NCI-H526 treated with DMSO at 0.1 percent for 48 hours (cell line): ENCODE results near the gene TNFRSF9.

Experiments
- DNase-seq: peaks from one replicate; lab custom pipeline; 2025; lab: John Stamatoyannopoulos, UW

Gene TNFRSF9

DNA sequence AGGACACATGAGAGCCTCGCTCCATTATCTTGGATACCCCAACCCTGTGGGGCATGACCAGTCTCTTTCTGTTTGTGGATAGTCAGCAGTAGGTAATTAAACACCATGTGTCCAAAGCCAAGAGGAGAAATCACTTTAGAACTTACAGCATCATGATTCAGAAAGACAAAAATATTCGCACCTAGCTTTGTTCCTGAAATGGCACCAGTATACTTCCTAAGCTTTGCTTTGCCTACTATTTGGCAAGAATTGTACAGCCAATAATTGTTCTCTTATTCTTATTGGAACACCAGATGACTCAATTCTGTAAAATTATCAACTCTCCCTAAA is 24.2 kb downstream of the TNFRSF9 start:
- DNase-seq, result no peak

DNA sequence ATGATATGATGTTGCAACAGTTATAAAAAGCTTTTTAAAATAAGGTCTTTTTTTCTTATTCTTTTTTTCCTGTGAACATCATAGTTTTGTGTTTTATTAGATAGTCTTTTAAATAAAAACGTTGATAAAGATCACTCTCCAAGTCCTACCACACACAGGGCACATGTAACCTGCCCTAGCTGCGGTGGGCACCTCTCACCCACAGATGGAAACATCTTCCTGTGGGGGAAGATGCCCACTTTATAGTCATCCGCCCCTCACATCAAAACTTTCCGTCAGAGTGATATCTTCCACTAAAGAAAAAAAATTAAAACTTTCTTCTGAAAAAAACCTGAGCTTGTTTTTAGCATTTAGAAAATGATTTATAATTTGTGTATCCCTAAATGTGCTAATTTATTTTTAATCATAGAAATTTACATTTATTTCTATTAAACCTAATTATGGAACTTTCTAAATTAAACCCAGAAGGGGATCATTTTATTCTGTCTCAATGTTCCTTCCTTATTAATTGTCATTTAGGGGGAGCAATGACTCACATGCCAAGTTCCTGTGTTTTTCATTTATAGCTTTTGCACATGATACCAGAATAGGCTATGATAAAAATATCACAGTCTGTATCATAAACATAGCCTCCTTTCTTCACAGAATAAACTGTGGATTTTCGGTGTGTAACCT is 24.7 kb downstream of the TNFRSF9 start:
- DNase-seq, result no peak

DNA sequence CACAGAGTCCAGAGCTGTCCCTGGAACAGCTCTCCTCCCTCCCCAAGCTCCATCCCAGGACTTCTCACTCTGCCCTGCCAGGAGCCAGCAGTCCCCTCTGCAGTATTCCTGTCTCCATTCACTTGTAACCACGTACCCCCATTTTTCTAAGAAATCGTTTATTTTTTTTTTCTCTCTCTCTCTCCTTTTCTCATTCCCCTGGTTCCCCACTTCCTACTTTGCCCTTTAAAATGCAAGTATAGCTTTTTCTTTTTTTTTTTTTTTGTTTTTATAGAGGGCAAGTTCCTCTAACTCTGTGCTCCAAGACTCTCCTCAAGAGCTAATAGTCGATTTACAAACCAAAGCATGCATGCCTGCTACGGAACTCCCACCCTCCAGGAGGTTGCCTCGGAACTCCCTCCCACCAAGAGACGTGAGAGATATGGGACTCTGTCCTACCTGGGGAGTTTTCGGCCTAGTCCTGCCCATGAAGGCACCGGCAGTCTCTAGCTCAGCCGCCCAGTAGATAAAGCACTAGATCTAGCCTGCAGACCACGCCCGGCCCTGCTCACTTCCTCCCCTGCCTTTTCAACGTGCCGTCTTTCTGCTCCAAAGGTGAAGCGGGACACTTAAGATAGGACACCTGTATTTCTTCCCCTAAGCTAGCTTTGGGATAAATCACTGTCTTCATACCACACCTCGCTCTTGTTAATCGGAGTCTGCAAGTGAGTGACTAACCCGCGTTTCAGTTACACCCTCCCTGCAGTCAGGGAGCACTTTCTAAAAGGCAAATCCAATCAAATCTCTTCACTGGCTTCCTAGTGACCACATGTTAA is 27.7 kb downstream of the TNFRSF9 start:
- no peak for DNase-seq

DNA sequence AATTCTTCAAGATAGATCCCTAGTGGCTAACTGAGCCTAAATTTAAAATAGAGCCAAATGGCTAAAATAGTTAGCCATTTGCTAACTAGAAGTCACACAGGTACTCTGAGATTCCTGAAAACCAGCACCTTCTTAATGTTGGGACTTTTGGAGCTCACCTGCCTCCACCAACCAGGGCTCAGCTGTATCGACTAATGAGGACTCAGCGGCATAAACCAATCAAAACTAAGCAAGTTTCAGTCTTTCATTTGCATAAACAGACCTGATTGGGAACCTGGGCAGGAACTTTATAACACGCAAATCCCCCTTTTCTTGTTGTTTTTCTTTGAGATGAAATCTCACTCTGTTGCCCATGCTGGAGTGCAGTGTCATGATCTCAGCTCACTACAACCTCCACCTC is 28.5 kb downstream of the TNFRSF9 start:
- no peak for DNase-seq

DNA sequence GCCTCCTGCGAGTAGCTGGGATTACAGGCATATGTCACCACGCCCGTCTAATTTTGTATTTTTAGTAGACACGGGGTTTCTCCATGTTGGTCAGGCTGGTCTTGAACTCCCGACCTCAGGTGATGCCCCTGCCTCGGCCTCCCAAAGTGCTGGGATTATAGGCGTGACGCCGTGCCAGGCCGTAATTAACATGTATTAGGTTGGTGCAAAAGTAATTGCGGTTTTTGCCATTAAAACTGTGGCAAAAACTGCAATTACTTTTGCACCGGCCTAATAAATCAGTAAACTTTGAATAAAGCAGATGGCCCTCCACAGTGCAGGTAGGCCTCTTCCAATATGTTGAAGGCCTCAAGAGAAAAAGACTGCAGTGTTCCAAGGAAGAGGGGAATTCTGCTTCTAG is 35.4 kb downstream of the TNFRSF9 start:
- no peak for DNase-seq

DNA sequence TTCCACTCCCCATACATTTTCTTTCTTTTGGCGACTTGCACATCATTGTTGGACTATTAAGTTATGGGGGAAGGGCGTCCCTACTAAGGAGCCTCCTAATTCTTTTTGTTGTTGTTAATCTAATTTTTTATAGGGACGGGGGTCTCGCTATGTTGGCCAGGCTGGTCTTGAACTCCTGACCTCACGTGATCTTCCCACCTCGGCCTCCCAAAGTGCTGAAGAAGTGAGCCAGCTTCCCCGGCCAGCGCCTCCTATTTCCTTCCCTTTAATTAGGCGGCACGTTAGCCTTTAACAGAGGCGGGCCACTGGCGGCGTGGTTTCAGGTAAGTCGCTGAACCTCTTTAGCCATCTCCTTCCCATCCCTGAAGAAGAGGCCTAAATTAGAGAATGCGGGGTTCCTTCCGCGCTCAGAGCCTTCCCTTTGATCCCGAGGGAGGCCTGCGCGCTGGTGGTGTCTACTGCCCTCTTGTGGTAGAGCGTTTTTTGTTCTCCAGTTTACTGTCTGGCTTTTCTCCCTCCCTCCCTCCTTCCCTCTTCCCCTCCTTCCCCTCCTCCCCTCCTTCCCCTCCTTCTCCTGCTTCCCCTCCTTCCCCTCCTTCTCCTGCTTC is 38.1 kb downstream of the TNFRSF9 start:
- DNase-seq, result peak; percentile 41

DNA sequence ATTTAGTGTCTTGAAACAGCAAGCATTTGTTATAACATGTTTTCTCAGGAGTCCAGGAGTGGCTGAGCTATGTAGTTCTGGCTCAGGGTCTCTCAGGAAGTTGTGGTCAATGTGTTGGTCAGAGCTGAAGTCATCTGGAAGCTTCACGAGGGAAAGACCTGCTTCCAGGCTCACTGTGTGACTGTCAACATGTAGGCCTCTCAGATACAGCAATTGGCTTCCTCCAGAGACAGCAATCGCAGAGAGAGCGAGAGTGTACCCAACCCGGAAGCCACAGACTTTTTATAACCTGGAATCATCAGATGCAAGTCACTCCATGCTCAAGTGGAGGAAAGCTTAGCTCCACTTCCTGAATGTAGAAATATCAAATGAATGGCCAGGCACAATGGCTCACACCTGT is 40.9 kb downstream of the TNFRSF9 start:
- DNase-seq, result no peak

DNA sequence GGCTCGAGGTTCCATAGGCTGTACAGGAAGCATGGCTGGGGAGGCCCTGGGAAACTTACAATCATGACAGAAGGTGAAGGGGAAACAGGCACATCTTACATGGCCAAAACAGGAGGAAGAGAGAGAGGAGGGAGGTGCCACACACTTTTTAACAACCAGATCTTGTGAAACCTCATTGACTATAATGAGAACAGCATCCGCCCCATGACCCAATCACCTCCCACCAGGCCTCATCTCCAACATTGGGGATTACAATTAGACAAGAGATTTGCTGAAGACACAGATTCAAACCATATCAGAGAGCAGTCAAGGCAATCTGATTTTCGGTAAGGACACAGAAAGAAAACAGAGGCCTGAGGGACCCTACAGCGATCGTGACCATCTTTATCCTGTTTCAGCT is 41.7 kb downstream of the TNFRSF9 start:
- DNase-seq, result no peak

DNA sequence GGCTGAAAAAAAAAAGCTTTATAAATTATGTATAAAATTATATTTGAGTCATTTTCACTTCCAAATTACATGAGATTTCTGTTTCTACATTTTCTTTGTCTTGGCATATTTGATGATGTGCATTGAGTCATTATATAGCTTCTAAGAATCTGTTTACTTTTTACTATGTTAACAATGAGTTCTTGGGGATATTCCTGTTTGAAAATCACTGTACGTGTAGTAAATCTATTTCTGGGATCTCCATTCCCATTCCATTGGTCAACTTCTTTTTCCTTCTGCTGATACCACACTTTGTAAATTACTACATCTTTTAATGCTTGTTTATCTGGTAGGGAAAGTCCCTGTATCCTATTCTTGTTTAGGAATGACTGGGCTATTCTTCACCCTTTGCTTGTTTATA is 43.6 kb downstream of the TNFRSF9 start:
- DNase-seq, result no peak

DNA sequence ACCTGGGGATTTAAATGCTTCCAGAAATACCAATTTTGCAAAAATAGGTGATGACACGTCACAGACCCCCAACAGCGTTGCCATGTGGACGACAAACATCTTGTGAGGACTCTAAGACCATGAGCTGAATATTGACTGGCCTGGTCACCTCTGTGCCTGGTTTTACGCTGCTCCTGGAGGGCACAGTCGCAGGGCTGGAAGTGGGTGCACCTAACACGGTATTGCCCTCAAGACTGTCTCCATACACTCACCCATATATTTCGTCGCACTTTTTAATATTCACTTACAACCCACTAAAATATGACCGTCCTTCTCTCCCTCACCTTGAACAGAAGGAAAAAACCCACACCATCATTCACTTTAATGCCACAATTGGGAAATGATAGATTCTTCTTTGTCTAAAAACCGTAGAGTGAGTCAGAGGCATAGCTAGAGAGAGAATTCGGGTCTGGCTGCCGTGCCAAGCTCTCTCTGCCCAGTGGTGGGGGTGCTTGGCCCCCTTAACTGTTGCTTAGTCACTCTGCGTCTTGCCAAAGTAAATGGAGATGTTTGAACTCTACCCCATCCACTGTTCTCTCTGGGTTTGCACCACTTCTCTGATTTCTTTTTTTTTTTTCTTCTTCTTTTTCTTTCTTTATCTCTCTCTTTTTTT is 47.0 kb downstream of the TNFRSF9 start:
- DNase-seq, result no peak

DNA sequence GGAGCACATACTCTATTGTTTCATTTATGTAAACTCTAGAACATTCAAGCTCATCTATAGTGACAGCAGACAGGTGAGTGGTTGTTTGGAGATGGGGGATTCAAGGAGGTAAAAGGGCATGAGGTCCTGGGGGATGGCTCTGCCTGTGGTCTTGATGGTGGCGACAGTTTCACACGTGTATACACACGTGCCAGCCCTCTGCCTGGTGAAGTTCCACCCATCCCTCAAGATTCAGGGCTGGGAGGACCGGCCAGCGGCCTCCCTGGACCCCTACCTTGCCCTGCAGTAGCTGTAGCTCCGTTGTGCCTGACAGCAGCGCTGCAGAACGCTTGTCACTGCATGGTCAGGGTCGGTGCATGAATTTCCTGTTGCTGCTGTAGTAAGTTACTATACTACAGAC is 48.8 kb downstream of the TNFRSF9 start:
- DNase-seq, result no peak

DNA sequence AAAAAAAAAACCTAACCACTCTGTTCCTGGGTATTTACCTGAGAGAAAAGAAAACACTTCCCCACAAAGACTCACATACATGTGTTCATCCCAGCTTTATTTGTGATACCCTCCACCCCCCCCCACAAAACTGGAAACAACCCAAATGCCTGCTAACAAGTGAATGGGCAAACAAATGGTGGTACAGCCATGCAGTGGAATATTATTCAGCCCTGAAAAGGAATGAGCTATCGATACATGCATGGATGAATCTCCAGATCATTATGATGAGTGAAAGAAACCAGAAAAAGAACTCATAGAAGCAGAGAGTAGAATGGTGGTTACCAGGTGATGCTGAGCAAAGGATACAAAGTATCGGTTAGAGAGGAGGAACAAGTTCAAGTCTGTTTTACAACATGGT is 49.8 kb downstream of the TNFRSF9 start:
- DNase-seq, result no peak

DNA sequence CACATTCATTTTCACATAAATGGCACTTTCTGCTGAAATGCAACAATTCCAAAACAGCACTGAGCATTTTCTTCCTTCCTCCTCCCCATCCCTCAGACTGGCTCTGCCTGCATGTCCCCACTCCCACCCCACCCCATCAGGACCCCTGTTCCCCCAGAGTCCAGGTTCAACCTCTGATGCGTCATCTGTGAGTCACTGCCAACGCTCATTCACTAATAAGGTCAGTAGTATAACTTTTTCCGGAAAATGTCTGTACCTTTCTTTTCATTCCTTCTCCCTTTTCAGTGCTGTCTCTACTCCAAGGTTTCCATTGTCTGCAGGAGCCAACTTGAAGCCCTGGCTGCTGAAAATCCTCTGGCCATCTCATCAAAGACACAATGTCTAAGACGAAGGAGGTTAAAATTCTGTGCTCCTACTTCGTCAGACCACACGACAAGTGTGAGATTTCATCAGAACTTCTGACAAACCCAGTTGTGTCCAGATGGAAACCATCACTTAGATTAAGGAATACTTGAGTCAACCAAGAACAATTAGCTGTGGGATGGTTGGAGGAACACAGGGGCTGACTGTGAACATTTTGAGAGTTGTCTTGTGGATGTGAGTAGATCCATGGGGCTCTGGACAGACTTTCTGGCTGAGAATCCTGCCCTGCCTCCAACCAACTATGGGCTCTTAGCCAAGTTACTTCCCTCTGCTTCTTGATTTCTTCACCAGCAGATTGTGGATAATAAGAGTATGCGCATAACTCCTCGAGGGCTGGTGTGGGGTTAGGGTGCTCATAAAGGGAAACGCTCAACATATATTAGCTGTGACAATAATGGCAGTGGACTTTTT is 52.2 kb downstream of the TNFRSF9 start:
- DNase-seq, result no peak

DNA sequence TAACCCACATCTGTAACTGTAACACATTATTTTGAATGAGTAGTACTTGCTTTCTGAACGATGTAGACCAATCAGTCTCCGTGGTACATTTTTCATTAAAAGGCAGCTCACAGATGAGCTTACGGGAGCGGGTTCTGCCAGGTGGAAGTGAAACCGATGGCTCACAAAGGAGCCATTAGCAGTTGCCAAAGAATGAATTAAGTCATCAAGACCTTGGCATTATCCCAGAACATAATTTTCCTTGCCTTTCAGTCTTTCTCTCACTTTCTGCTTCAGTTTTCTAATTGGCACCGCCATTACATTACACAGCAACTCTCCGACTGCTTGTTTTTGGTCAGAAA is 54.3 kb downstream of the TNFRSF9 start:
- DNase-seq, result no peak

DNA sequence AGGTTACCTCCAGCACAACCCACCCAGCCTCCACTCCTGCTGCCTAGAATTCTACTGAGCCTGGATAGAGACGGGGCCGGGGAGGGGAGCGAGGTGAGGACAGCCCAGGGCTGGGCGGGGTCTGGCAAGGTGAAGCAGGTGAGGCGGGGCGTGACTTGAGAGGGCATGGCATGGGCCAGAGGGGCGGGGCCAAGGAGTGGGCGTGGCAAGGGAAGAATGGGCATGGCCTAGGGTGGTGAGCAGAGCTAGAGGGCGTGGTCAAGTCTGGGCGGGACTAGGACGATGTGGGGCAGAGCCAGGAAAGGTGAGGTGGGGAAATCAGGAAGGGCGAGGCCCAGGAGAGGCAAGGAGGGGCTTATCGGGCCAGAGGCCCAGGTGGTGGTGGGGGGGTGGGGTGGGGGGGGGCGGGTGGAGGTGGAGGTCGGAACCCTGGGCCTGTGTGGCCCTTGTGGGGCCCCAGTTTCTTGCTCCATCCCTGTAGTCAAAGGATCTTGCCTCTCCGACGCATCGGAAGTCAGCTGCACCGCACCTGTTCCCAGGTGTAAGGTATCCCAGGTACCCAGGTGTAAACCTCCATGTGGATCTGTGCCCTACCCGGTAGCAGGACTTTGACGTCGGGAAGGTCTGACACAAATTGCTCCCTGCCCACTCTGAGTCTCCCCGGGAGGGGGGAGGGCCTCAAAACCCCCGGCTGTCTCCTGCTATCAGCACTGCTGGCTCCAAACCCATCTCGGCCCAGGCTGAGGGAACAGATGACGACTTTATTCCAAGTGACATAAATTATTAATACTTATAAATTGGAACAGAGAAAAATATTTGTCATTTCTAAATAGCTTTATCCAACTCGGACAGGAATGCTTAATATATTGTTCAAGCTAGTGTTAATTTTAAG is 54.9 kb downstream of the TNFRSF9 start:
- DNase-seq, result peak; percentile 49

DNA sequence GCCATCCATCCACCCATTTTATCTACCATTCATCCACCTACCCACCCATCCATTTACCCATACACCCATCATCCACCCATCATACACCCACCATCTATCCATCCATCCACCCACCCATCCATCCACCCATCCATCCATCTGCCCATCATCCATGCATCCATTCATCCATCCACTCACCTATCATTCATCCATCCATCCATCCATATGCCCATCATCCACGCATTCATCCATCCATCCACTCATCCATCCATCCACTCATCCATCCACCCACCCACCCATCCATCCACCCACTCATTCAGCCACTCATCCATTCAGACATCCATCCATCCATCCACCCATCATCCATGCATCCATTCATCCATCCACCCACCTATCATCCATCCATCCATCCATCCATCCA is 55.9 kb downstream of the TNFRSF9 start:
- no peak for DNase-seq

DNA sequence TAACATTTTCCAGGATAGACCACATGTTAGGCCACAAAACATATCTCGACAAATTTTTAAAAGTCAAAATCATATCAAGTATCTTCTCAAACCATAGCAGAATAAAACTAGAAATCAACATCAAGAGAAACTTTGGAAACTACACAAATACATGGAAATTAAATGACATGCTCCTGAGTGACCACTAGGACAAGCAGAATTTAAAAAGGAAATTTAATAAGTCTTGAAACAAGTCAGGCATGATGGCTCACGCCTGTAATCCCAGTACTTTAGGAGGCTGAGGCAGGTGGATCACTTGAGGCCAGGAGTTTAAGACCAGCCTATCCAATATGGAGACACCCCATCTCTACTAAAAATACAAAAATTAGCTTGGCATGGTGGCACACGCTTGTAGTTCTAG is 61.4 kb downstream of the TNFRSF9 start:
- no peak for DNase-seq

DNA sequence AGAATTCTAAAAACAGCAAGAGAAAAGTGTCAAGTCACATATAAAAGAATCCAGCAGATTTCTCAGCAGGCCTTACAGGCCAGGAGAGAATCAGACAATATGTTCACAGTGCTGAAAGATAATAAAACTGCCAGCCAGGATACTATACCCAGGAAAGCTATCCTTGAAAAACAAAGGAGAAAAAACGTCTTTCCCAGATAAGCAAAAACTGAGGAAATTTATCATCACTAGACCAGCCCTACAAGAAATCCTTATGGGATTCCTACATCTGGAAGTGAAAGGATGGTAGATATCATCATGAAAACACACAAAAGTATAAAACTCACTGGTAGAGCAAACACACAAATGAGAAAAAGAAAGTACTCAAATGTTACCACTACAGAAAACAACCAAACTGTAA is 62.6 kb downstream of the TNFRSF9 start:
- DNase-seq, result no peak

DNA sequence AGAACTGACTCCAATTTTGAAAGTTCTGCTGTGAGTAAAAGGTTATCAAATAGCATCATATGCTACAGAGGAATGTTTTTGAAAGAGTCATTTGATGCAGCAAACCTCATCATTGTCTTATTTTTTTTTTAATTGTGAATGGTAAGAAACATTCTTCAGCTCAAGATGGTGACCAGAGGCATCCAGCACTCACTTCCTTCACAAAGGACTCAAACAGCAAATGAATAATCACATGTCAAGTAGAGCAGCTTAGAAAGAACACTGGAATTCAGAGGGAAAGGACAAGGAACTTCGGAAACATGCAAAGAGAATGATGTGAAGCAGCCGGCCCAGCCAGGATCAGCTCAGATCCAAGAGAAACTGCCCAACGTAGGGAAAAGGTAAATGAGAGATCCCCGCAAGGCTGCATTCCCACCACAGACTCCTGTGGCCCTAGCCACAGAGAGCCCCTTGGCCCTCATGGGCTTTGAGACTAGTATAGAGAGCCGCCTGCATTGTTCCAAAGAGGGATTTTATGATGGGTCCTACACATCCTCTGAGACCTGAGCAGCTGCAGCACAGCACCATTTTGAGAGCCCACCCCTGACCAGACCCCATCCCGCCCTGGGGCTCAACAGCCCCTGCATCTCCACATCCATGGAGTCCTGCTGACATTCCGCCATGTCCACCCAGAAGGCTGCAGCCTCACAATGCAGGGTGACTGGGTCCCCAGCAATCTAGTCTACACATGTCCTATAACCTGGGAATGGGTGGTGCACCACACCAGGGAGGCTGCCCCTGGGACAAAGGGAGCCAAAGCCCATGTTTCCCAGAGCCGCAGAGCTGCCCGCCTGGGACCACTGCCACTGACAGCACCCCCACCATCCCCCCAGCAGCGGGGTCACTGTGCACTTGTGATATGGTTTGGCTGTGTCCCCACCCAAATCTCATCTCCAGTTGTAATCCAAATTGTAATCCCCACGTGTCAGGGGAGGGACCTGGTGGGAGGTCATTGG is 66.5 kb downstream of the TNFRSF9 start:
- DNase-seq, result no peak

DNA sequence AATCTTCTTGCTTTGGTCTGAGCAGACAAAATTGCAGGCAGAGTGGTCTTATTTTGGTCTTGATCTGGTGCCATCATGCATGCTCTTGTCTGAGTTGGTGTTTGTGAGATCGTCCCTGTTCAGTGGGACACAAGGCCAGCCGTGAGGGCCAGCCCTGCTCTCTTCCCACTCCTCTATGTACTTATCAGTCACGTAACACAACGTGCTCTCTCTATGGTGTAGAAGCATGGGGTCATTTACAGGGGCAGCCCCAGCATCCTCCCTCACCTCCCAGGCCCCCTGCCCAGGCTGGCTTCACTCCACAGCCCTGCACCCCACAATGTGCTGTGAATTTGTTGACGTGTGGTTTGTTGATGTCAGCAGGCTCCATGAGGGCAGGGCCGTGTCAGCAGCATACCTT is 69.5 kb downstream of the TNFRSF9 start:
- DNase-seq, result no peak
